Mucosa of descending colon (tissue), 3 donors: ENCODE data around the gene FSTL4. TPM values are rescaled to one million over a fixed set of nuclear protein-coding genes. Genes with fewer than 3 reads are reported as not detected.

Experiments
- ATAC-seq: fragments of 200-7000 bp; cut with Tn5 transposase; one replicate; pipeline ENCODE4 v1.9.1; 2020; ENCODE audit warnings: mild to moderate bottlenecking, moderate library complexity
- DNase-seq, 3 donors: peaks; one replicate each; pipeline ENCODE4 v3.0.0-alpha.2; 2020
- H3K36me3 ChIP-seq: fragments of 200-600 bp; one replicate; pipeline ENCODE4 v1.8.0; 2021; ENCODE audit warnings: low read depth, mild to moderate bottlenecking
- H3K4me1 ChIP-seq: fragments of 200-600 bp; one replicate; pipeline ENCODE4 v1.8.0; 2021; ENCODE audit warnings: low read depth, mild to moderate bottlenecking
- H3K4me3 ChIP-seq: fragments of 200-600 bp; one replicate; pipeline ENCODE4 v1.8.0; 2021; ENCODE audit warnings: mild to moderate bottlenecking
- H3K9me3 ChIP-seq: fragments of 200-600 bp; one replicate; pipeline ENCODE4 v1.8.0; 2021; ENCODE audit warnings: mild to moderate bottlenecking
- intact Hi-C, 2 donors: fragments of 100-400 bp; cut with DNase I in 1 of 2; cut with micrococcal nuclease in 1 of 2; formaldehyde crosslinking; loops; one replicate each; pipeline versions ENCODE4 v1.11.0 to v1.11.1; 2022; cut with DNase I, micrococcal nuclease
- total RNA-seq, 3 donors: library from RNA; stranded (reverse); fragmentation: NEBNext Ultra II Directional in 2 of 3; extraction: Animal tissue kit (Norgen Biotek cat#: 25700) in 2 of 3; gene quantifications; one replicate each; pipeline versions ENCODE4 v1.2.1 to v1.2.4, GENCODE V29; 2021 to 2023
- TF ChIP-seq, protein P1 (sequence below): fragments of 200-600 bp; IDR thresholded peaks from one replicate; pipeline ENCODE4 v1.8.0; 2022; ENCODE audit warnings: antibody characterized with exemption, mild to moderate bottlenecking
- donor health status: DM: no; HTN: no; CAD: no; lungs with moderate emphysema.
- donor health status: DM: no; HTN: no; CAD: no.
- donor health status: DM: no; HTN: yes; CAD: no.

Gene FSTL4
- total RNA-seq, 3 donors from 2014 or later: 0.29 to 0.77 (median 0.57) TPM

- TF ChIP-seq, protein P1, sequence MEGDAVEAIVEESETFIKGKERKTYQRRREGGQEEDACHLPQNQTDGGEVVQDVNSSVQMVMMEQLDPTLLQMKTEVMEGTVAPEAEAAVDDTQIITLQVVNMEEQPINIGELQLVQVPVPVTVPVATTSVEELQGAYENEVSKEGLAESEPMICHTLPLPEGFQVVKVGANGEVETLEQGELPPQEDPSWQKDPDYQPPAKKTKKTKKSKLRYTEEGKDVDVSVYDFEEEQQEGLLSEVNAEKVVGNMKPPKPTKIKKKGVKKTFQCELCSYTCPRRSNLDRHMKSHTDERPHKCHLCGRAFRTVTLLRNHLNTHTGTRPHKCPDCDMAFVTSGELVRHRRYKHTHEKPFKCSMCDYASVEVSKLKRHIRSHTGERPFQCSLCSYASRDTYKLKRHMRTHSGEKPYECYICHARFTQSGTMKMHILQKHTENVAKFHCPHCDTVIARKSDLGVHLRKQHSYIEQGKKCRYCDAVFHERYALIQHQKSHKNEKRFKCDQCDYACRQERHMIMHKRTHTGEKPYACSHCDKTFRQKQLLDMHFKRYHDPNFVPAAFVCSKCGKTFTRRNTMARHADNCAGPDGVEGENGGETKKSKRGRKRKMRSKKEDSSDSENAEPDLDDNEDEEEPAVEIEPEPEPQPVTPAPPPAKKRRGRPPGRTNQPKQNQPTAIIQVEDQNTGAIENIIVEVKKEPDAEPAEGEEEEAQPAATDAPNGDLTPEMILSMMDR: no peak
- DNase-seq (no peak), ATAC-seq (no peak)
- Histone ChIP-seq H3K36me3 (no peaks in the 10 kb centered on the region), H3K4me1 (no peaks in the 10 kb centered on the region), H3K4me3 (no peak overlapping the region), H3K9me3 (no peaks in the 10 kb centered on the region)
- intact Hi-C loops: no loop called here
Measured at GRCh38 chr5:133295520-133295919, 316.8 kb downstream of the FSTL4 start.

DNA sequence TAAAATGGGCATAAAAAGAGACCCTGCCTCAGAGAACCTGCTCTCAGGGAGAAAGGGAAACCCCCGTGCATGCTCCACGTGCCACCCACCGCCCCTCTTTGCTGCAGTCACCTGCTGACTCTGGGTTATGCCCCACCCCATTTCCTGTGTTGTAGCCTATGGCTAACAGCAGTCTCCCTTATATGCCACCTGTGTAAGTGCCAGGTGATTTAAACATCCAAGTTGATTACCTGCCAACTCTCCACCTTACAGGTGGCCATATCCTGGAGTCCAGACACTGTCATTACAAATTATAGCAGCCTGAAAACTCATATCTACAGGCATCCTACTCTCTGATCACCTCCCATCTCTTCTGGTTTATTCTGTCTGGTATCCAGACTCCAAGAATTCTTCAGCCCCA lies 318.0 kb downstream of the FSTL4 start:
- Histone ChIP-seq H3K9me3 (no peaks in the 10 kb centered on the region), H3K4me1 (no peaks in the 10 kb centered on the region), H3K36me3 (no peaks in the 10 kb centered on the region), H3K4me3 (no peak overlapping the region)
- intact Hi-C loops: no loop called here
- DNase-seq (peak in 1 of 3 donors; percentile 25), ATAC-seq (peak; percentile 74)
- TF ChIP-seq, protein P1: no peak

DNA sequence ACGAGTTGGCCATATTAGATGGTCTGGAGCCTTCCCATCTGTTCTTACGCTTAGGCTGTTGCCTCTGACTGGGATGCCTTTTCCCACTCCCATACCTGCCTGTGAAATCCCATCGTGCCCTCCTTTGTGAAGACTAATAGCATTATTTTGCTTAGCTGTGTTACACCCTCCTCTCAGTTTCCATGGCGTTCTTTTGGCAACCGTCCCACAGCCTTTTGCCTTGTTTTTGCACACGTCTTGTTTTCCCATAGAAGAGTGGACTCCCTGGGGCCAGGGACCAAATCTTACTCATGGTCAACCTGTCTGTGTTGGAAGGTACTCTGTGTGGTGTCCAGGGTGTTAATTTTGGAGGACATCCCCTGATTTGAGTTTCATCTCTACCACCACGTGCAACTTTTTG lies 318.4 kb downstream of the FSTL4 start:
- no peaks in the 10 kb centered on the region for H3K36me3 ChIP-seq
- no peak for DNase-seq

GRCh38 chr5:133292300-133292699 lies 320.0 kb downstream of the FSTL4 start:
- Histone ChIP-seq H3K4me3 (no peak overlapping the region), H3K4me1 (no peaks in the 10 kb centered on the region), H3K9me3 (no peaks in the 10 kb centered on the region), H3K36me3 (no peaks in the 10 kb centered on the region)
- no peak for DNase-seq
- intact Hi-C loops: no loop called here
- ATAC-seq: no peak
- TF ChIP-seq, protein P1: no peak

More for the DNA sequence above, 318.4 kb downstream of the FSTL4 start:
- TF ChIP-seq, protein P1: no peak
- no peak overlapping the region for H3K4me3 ChIP-seq
- H3K4me1 ChIP-seq: no peaks in the 10 kb centered on the region
- H3K9me3 ChIP-seq: no peaks in the 10 kb centered on the region
- no peak for ATAC-seq
- intact Hi-C loops: no loop called here

DNA sequence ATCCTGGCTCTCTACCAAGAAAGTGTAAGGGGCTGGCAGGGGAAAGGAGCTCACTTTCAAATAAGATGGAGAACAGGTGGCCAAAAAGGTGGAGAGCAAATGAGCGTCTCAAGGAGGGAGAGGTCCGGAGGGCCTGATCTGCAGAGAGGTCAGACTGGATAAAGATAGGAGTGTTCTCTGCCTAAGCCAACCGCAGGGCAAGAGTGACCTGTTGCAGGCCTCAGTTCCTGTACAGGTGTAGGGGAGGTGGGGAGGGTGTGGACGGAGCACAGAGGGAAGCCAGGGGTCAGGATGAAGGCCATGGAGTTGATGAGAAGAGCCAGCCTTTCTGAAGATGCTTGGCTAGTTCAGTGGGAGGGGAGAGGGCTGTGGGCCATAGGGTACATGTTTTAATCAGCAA lies 320.8 kb downstream of the FSTL4 start:
- H3K9me3 ChIP-seq: no peaks in the 10 kb centered on the region
- intact Hi-C loops: no loop called here
- H3K4me1 ChIP-seq: no peaks in the 10 kb centered on the region
- H3K4me3 ChIP-seq: no peak overlapping the region
- H3K36me3 ChIP-seq: no peaks in the 10 kb centered on the region
- DNase-seq (no peak), ATAC-seq (no peak)
- TF ChIP-seq, protein P1: no peak

GRCh38 chr5:133290669-133291240 lies 321.6 kb downstream of the FSTL4 start:
- TF ChIP-seq, protein P1: no peak
- Histone ChIP-seq H3K36me3 (no peaks in the 10 kb centered on the region), H3K4me1 (no peaks in the 10 kb centered on the region), H3K4me3 (no peak overlapping the region), H3K9me3 (no peaks in the 10 kb centered on the region)
- ATAC-seq: no peak
- intact Hi-C loops: no loop called here
- DNase-seq: no peak
